GM21737 (cell line): ENCODE measurements around the gene KITLG.
"Not testable (repeated sequence)": the region's sequence is repeated elsewhere in the genome, so short reads cannot be mapped to it uniquely, and the experiment has no call there.

Experiments used
- ATAC-seq: cut with Tn5 transposase; IDR thresholded peaks from one replicate; pipeline ENCODE4 v1.9.1; 2021; ENCODE audit warnings: mild to moderate bottlenecking, moderate library complexity; ENCODE audit not compliant: unreplicated experiment

KITLG gene

GRCh38 chr12:88544991-88545980 is 35.0 kb downstream of the KITLG start:
- ATAC-seq = no peak

GRCh38 chr12:88539893-88540292 is 40.4 kb downstream of the KITLG start:
- ATAC-seq = no peak

- no peak for ATAC-seq
Observed at GRCh38 chr12:88538697-88539096, 41.6 kb downstream of the KITLG start.

GRCh38 chr12:88538250-88538649 is 42.0 kb downstream of the KITLG start:
- ATAC-seq = no peak

GRCh38 chr12:88530868-88531267 is 49.4 kb downstream of the KITLG start:
- ATAC-seq = no peak

- no peak for ATAC-seq
Observed at GRCh38 chr12:88529531-88530488, 50.5 kb downstream of the KITLG start.

- ATAC-seq = no peak
Observed at GRCh38 chr12:88522961-88523360, 57.3 kb downstream of the KITLG start.

GRCh38 chr12:88520436-88520820 is 59.8 kb downstream of the KITLG start:
- ATAC-seq = no peak

- no peak for ATAC-seq
Observed at GRCh38 chr12:88519802-88520435, 60.4 kb downstream of the KITLG start.

- no peak for ATAC-seq
Observed at GRCh38 chr12:88518863-88519403, 61.3 kb downstream of the KITLG start.

- ATAC-seq = no peak
Observed at GRCh38 chr12:88516811-88517210, 63.5 kb downstream of the KITLG start.

GRCh38 chr12:88510843-88511242 is 69.4 kb downstream of the KITLG start:
- ATAC-seq = no peak

- ATAC-seq = no peak
Observed at GRCh38 chr12:88509851-88510250, 70.4 kb downstream of the KITLG start.

- no peak for ATAC-seq
Observed at GRCh38 chr12:88509347-88509746, 70.9 kb downstream of the KITLG start.

- ATAC-seq = not testable (repeated sequence)
Observed at GRCh38 chr12:88507851-88508250, 72.4 kb downstream of the KITLG start.

- ATAC-seq = no peak
Observed at GRCh38 chr12:88507270-88507669, 73.0 kb downstream of the KITLG start.

GRCh38 chr12:88505696-88506095 is 74.6 kb downstream of the KITLG start:
- no peak for ATAC-seq

GRCh38 chr12:88503281-88503703 is 77.0 kb downstream of the KITLG start:
- no peak for ATAC-seq

GRCh38 chr12:88501972-88502938 is 78.0 kb downstream of the KITLG start:
- no peak for ATAC-seq
